Activated CD8-positive, alpha-beta T cell treated with anti-CD3 and anti-CD28 coated beads for 36 hours (primary cell): ENCODE results near the gene YY1. TPM values are rescaled to one million over a fixed set of nuclear protein-coding genes. Genes with fewer than 3 reads are reported as not detected.
"Not testable (repeated sequence)": the region's sequence is repeated elsewhere in the genome, so short reads cannot be mapped to it uniquely, and the experiment has no call there.

Experiments
- ATAC-seq: fragments of 200-7000 bp; cut with Tn5 transposase; one replicate; pipeline ENCODE4 v1.10.0; 2021; ENCODE audit warnings: mild to moderate bottlenecking, moderate library complexity
- CTCF ChIA-PET: fragments of 350-600 bp; sonication (Branson Sonifier 250); formaldehyde crosslinking; loops from one replicate; lab custom pipeline; 2021; ENCODE audit warnings: antibody characterized with exemption; lab: Charles Lee
- POLR2A ChIA-PET: fragments of 350-600 bp; sonication (Branson Sonifier 250); formaldehyde crosslinking; loops from one replicate; lab custom pipeline; 2021; ENCODE audit warnings: antibody characterized with exemption; lab: Charles Lee
- DNase-seq: peaks from one replicate; pipeline ENCODE4 v3.0.0-alpha.2; 2020
- H3K27ac Mint-ChIP-seq: one replicate; pipeline ENCODE4 v1.8.0; 2021; ENCODE audit warnings: mild to moderate bottlenecking, mixed read lengths
- H3K27me3 Mint-ChIP-seq: one replicate; pipeline ENCODE4 v1.8.0; 2021; ENCODE audit warnings: mixed read lengths
- H3K36me3 Mint-ChIP-seq: one replicate; pipeline ENCODE4 v1.8.0; 2021; ENCODE audit warnings: low read depth, mixed read lengths
- H3K4me1 Mint-ChIP-seq: one replicate; pipeline ENCODE4 v1.8.0; 2021; ENCODE audit warnings: low read depth, mixed read lengths
- H3K4me3 Mint-ChIP-seq: one replicate; pipeline ENCODE4 v1.8.0; 2021; ENCODE audit warnings: mild to moderate bottlenecking, moderate library complexity, mixed read lengths
- H3K9me3 Mint-ChIP-seq: one replicate; pipeline ENCODE4 v1.8.0; 2021; ENCODE audit warnings: mixed read lengths
- CTCF ChIP-seq: fragments of 200-600 bp; IDR thresholded peaks from one replicate; pipeline ENCODE4 v1.8.0; 2022; ENCODE audit warnings: antibody characterized with exemption, mild to moderate bottlenecking
- intact Hi-C: fragments of 100-400 bp; cut with micrococcal nuclease; formaldehyde crosslinking; loops from one replicate; pipeline ENCODE4 v1.10.0; 2022
- total RNA-seq, 2 experiments: library from RNA; stranded (reverse); gene quantifications; one replicate each; pipeline ENCODE4 v1.2.3, GENCODE V29; 2021

The YY1 gene
- total RNA-seq, 2 experiments from 2014 or later: 105 TPM

GRCh38 chr14:100285913-100286400 is 47.0 kb downstream of the YY1 start:
- peak; percentile 27 for TF ChIP-seq CTCF
- H3K9me3 Mint-ChIP-seq: no peaks in the 10 kb centered on the region
- H3K36me3 Mint-ChIP-seq: no peaks in the 10 kb centered on the region
- ATAC-seq (no peak), DNase-seq (no peak)
- ChIA-PET POLR2A (interaction anchor here (1.0 to 1.8 kb wide), 6 partner anchors 19 to 217 kb away, joined by 3 to 5 read pairs (median 4); a partner anchor contains a TSS), CTCF (interaction anchor here (0.6 to 5.2 kb wide), 27 partner anchors 9 to 94 kb away, joined by 3 to 39 read pairs (median 4); a partner anchor contains a TSS)
- intact Hi-C loops: no loop called here
- H3K4me1 Mint-ChIP-seq: peaks cover 8% of the 10 kb centered on the region
- peak overlapping the region; percentile 63 for H3K27ac Mint-ChIP-seq
- no peaks in the 10 kb centered on the region for H3K27me3 Mint-ChIP-seq
- peak overlapping the region; percentile 58 for H3K4me3 Mint-ChIP-seq

GRCh38 chr14:100286484-100287191 is 47.7 kb downstream of the YY1 start:
- H3K27me3 Mint-ChIP-seq: no peaks in the 10 kb centered on the region
- H3K4me3 Mint-ChIP-seq: no peak overlapping the region
- DNase-seq (no peak), ATAC-seq (no peak)
- no peak for TF ChIP-seq CTCF
- CTCF ChIA-PET: interaction anchor here (0.6 to 5.2 kb wide), 18 partner anchors 8 to 94 kb away, joined by 3 to 39 read pairs (median 4); a partner anchor contains a TSS
- intact Hi-C loops: no loop called here
- H3K36me3 Mint-ChIP-seq: no peaks in the 10 kb centered on the region
- H3K9me3 Mint-ChIP-seq: no peaks in the 10 kb centered on the region
- H3K4me1 Mint-ChIP-seq: peaks cover 8% of the 10 kb centered on the region
- no peak overlapping the region for H3K27ac Mint-ChIP-seq
- POLR2A ChIA-PET: interaction anchor here (1.0 to 1.8 kb wide), 5 partner anchors 17 to 218 kb away, joined by 3 to 5 read pairs (median 3); no protein-coding TSS in a partner anchor

GRCh38 chr14:100287202-100287997 is 48.5 kb downstream of the YY1 start:
- no peak overlapping the region for H3K4me3 Mint-ChIP-seq
- H3K27ac Mint-ChIP-seq: no peak overlapping the region

GRCh38 chr14:100287998-100288295 is 49.0 kb downstream of the YY1 start:
- DNase-seq, intact Hi-C loops, H3K4me3 Mint-ChIP-seq, H3K4me1 Mint-ChIP-seq, H3K27me3 Mint-ChIP-seq, H3K27ac Mint-ChIP-seq, ATAC-seq, H3K36me3 Mint-ChIP-seq, H3K9me3 Mint-ChIP-seq: not testable (repeated sequence)
- ChIA-PET POLR2A (interaction anchor here (1.3 kb wide), 1 partner anchor 15 kb away, joined by 3 read pairs; no protein-coding TSS in a partner anchor), CTCF (interaction anchor here (0.8 to 1.1 kb wide), 2 partner anchors 9 to 87 kb away, joined by 3 to 5 read pairs; a partner anchor contains a TSS)

More at GRCh38 chr14:100287202-100287997, 48.5 kb downstream of the YY1 start:
- intact Hi-C loops: no loop called here
- CTCF ChIA-PET: interaction anchor here (0.8 to 1.8 kb wide), 5 partner anchors 7 to 88 kb away, joined by 3 to 13 read pairs (median 4); a partner anchor contains a TSS
- Mint-ChIP-seq H3K27me3 (no peaks in the 10 kb centered on the region), H3K4me1 (peaks cover 8% of the 10 kb centered on the region), H3K9me3 (no peaks in the 10 kb centered on the region), H3K36me3 (no peaks in the 10 kb centered on the region)
- no peak for ATAC-seq
- POLR2A ChIA-PET: interaction anchor here (1.3 kb wide), 2 partner anchors 16 to 44 kb away, joined by 3 read pairs; no protein-coding TSS in a partner anchor
- DNase-seq: no peak
- no peak for TF ChIP-seq CTCF

- ChIA-PET CTCF (interaction anchor here (2.5 kb wide), 1 partner anchor 15 kb away, joined by 9 read pairs; no protein-coding TSS in a partner anchor), POLR2A (no interaction called here)
- H3K4me3 Mint-ChIP-seq: no peak overlapping the region
- no peak for ATAC-seq
- peaks cover 8% of the 10 kb centered on the region for H3K4me1 Mint-ChIP-seq
- no peak for TF ChIP-seq CTCF
- H3K36me3 Mint-ChIP-seq: no peaks in the 10 kb centered on the region
- no peak for DNase-seq
- H3K9me3 Mint-ChIP-seq: no peaks in the 10 kb centered on the region
- no peak overlapping the region for H3K27ac Mint-ChIP-seq
- H3K27me3 Mint-ChIP-seq: no peaks in the 10 kb centered on the region
- intact Hi-C loops: no loop called here
These were observed 49.6 kb downstream of the YY1 start for GRCh38 chr14:100288382-100289185.
